Measurements from ENCODE around the gene MAP3K6.

DNA sequence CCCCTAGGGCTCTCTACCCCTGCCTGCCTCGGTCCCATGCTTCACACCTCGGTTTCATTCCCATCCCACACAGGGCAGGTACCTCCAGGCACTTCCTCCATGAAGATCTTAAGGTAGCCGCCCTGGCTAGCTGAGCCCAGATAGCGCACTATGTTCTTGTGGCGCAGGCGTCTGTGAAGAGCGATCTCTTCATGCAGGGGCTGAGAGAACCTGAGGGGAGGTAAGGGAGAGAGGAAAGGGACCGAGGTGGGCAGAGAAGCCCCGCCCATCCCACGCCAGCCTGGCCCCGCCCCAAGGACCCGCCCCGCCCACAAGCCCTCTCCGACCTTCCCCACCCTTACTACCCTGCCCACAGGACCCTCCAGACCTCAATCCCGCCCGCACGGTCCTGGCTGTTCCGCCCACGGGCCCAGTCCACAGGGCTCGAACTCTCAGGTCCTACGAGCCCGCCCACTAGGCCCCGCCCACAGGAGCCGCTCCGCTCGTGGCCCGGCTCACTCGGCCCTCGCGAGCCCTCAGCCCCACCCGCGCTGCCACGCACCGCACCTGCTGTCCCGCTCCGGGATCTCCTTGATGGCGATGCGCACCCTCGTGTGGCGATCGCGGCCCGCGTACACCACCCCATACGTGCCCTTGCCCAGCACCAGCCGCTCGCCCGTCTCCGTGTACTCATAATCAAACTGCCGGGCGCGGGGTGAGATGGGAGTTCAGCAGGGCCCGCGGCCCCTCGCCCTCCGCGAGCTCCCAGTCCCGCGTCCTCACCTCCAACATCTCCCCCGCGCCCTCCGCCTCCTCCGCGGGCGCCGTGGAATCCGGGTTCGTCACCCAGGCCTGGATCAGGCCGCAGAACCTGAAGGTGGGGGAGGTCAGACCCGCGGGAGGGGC lies 6.4 kb downstream of the MAP3K6 start:
- TF ChIP-seq, protein P1, sequence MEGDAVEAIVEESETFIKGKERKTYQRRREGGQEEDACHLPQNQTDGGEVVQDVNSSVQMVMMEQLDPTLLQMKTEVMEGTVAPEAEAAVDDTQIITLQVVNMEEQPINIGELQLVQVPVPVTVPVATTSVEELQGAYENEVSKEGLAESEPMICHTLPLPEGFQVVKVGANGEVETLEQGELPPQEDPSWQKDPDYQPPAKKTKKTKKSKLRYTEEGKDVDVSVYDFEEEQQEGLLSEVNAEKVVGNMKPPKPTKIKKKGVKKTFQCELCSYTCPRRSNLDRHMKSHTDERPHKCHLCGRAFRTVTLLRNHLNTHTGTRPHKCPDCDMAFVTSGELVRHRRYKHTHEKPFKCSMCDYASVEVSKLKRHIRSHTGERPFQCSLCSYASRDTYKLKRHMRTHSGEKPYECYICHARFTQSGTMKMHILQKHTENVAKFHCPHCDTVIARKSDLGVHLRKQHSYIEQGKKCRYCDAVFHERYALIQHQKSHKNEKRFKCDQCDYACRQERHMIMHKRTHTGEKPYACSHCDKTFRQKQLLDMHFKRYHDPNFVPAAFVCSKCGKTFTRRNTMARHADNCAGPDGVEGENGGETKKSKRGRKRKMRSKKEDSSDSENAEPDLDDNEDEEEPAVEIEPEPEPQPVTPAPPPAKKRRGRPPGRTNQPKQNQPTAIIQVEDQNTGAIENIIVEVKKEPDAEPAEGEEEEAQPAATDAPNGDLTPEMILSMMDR (IDR thresholded peaks at IDR 0.05): no peak
- TF ChIP-seq POLR2A (IDR thresholded peaks at IDR 0.05): no peak
- no peak for TF ChIP-seq EP300 (IDR thresholded peaks at IDR 0.05)
